Stimulated activated CD8-positive, alpha-beta memory T cell treated with anti-CD3 and anti-CD28 coated beads, Interleukin-12 subunit alpha, Interleukin-12 subunit beta, amount 100 ng/mL, for 24 hours (primary cell): Measurements from ENCODE around the gene DEDD.
A peak's percentile ranks its signal among the peaks of the same experiment; 100 is the strongest.
"Not testable (repeated sequence)": the region's sequence is repeated elsewhere in the genome, so short reads cannot be mapped to it uniquely, and the experiment has no call there.

ENCODE experiments used
- DNase-seq: peaks from one replicate; pipeline ENCODE4 v3.0.0-alpha.2; 2020; ENCODE audit errors: extremely low read depth

Gene DEDD

GRCh38 chr1:161122967-161123366 is 9.5 kb downstream of the DEDD start:
- no peak for DNase-seq

GRCh38 chr1:161121834-161122233 is 10.6 kb downstream of the DEDD start:
- DNase-seq = no peak

GRCh38 chr1:161121042-161121650 is 11.3 kb downstream of the DEDD start:
- DNase-seq = no peak

- DNase-seq = no peak
Observed at GRCh38 chr1:161119092-161119903, 13.2 kb downstream of the DEDD start.

GRCh38 chr1:161117759-161118581 is 14.5 kb downstream of the DEDD start, which contains the start of the genes NIT1 and PFDN2:
TSS of gene NIT1 (plus strand) at chr1:161118105. CDS start at chr1:161118177, 72 bp downstream.
TSS of gene PFDN2 (minus strand) at chr1:161118037. CDS start at chr1:161118026, 11 bp downstream.
- DNase-seq = peak; percentile 64

GRCh38 chr1:161115961-161116360 is 16.5 kb downstream of the DEDD start:
- not testable (repeated sequence) for DNase-seq

GRCh38 chr1:161115132-161115711 is 17.2 kb downstream of the DEDD start:
- DNase-seq = no peak

GRCh38 chr1:161114556-161114955 is 17.9 kb downstream of the DEDD start:
- DNase-seq = no peak

GRCh38 chr1:161113915-161114314 is 18.6 kb downstream of the DEDD start:
- DNase-seq = no peak

GRCh38 chr1:161111527-161111926 is 20.9 kb downstream of the DEDD start:
- DNase-seq = no peak

- no peak for DNase-seq
Observed at GRCh38 chr1:161111117-161111516, 21.4 kb downstream of the DEDD start.

GRCh38 chr1:161106431-161106830 is 26.0 kb downstream of the DEDD start:
- DNase-seq = no peak

- no peak for DNase-seq
Observed at GRCh38 chr1:161100556-161100955, 31.9 kb downstream of the DEDD start.

GRCh38 chr1:161099090-161099802 is 33.2 kb downstream of the DEDD start:
- DNase-seq = no peak

- DNase-seq = no peak
Observed at GRCh38 chr1:161098210-161099068, 34.0 kb downstream of the DEDD start, which contains the start of gene KLHDC9. TSS of gene KLHDC9 (plus strand) at chr1:161098361. CDS start at chr1:161098536, 175 bp downstream.

- DNase-seq = no peak
Observed at GRCh38 chr1:161096530-161096929, 35.9 kb downstream of the DEDD start.

GRCh38 chr1:161096015-161096414 is 36.5 kb downstream of the DEDD start:
- no peak for DNase-seq

- DNase-seq = no peak
Observed at GRCh38 chr1:161095230-161095629, 37.2 kb downstream of the DEDD start.

GRCh38 chr1:161094481-161094880 is 38.0 kb downstream of the DEDD start:
- DNase-seq = no peak

- no peak for DNase-seq
Observed at GRCh38 chr1:161092621-161093028, 39.8 kb downstream of the DEDD start.
